GM19193 (cell line): Measurements from ENCODE around the gene CDH19.

Source experiments
- POLR2A ChIP-seq: IDR thresholded peaks from 4 replicates; pipeline ENCODE4 v1.6.1; 2011; ENCODE audit not compliant: insufficient read depth, insufficient read length; ENCODE audit errors: extremely low read depth

Gene CDH19

DNA sequence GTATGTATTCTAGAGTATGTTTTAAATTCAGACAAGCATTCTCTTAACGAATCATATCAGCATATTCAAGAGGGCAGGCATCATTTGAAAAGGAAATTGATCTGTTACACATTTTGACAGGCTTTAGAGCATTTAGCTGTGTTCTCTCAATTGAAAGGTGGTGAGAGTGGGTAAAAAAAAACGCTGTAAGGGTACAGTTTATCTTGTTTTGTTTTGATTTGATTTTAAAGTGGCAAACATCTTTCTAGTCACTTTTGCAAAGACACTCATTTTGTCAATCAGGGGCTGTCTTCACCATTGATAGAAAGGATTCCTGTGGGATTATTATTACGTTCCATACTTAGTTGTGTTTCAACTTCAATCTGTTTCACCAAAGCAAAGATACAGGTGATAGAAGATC, 2.2 kb downstream of the CDH19 start:
- TF ChIP-seq POLR2A: no peak

DNA sequence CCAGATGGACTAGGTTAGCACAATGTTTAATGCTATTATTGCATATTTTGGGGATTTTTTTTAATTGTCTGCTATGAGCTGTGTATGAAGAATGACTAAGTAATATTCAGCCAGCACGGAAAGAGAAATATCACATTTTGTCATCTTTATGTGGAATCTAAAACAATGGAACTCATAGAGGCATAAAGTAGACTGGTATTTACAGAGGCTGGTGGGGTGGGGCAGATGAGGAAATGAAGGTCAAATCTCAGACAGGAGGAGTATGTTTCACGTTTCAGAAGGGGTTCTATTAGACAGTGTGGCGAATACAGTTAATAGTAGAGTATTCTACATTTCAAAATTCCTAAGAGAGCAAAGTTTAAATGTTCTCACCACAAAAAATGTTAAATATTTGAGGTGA, 4.7 kb downstream of the CDH19 start:
- TF ChIP-seq POLR2A: no peak

DNA sequence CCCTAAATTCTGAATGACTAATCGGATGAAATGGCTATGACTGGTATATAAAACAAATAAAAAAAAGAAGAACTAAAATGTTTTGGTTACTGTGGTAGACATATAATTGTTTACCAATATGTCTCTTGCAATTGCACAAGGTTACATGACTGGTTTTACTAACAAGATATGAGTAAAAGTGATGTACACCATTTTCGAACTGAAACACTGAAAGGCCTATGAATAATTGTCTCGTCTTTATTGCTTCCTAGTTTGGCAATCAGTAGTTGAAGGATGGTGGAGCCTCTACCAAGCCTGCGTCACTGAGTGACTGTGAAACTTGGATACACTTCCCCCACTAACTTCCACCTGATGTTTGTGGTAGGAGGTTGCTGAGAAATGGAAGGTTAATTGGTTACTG, 16.5 kb downstream of the CDH19 start:
- no peak for TF ChIP-seq POLR2A

DNA sequence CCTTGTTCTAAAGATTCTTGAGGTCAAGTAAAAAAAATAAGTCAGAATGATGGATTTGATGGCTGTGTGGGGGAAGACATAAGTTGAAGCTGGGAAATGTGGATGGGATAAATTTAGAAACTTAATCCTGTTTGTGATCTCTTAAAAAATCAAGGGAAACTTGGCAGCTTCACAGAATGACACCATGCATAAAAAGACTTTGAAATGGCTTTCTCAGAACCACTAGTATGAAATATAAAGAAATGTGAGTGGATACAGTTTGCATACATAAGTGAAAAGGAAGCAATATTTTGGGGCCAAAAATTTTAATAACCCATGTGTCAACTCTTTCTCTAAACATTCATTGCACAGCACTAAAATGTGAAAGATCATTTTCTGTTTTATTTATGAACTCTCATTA, 21.7 kb downstream of the CDH19 start:
- no peak for TF ChIP-seq POLR2A

DNA sequence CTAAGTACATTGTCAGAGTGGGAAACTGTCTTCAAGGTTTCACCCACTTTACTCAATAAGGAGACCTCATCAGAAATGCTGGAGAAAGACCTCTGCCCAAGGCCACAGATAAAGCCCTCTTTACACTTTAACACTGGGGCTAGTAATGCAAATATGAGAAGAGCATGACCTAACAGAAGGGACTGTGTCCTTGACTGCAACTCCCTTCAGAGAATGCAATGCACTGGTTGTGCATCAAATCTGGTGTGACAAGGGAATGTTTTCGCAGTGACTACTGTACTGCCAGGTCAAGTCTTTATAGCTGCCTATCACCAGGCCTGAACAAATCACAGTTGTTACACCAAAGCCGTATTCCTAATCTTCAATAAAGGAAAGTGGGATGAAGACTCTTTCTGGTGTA, 28.6 kb downstream of the CDH19 start:
- no peak for TF ChIP-seq POLR2A

DNA sequence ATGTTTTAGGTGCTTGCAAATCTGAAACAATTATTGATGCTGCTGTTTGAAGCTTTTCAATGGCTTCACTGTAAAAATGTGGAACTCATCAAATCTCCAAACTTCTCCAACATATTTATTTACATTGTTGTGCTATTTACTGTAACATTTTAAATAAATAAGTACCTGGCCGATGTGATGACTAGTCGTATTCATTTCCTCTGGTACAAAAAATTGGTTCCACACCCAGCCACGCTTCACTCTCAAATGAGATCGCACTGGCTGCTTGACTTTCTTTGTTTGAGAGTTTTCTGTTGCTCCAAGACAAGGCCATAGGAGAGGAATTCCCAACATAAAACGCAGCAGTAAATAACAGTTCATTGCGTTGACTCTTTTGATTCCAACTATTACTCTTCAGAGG, 32.0 kb downstream of the CDH19 start:
- TF ChIP-seq POLR2A: no peak

DNA sequence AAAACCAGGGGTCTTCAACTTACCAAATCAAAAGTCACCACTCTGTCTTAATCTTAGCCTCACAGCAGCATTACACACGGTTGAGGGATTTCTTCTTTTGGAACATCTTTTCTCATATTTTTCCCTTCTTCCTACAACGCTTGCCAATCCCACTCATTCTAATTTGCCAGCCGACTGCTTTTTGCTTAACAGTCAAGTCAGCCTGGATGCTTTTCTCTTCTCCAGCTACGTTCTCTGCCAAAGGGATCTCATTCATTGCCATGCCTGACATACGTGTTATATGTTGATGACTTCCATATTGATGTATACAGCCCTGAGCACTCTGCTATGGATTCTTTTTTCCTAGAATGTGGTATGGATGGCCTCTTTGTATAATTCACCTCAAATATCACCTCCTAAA, 37.3 kb downstream of the CDH19 start:
- TF ChIP-seq POLR2A: no peak

DNA sequence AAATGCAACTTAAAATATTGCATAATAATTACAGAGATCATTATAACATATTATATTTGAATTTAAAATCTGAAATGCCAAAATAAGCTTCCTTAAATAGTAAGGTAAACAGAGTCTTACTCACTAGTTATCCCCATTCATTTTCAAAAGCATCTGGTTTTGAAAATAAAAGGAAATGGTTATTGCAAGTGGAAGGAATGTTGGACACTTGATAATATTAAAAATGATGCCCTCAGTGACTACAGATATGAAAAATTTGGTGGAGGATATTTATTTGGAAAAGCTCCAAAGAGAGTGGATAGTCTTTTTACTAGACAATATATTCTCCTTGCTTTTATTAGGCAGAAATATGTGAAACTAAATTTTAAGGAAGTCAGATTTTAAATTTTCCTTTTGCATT, 39.7 kb downstream of the CDH19 start:
- TF ChIP-seq POLR2A: no peak

DNA sequence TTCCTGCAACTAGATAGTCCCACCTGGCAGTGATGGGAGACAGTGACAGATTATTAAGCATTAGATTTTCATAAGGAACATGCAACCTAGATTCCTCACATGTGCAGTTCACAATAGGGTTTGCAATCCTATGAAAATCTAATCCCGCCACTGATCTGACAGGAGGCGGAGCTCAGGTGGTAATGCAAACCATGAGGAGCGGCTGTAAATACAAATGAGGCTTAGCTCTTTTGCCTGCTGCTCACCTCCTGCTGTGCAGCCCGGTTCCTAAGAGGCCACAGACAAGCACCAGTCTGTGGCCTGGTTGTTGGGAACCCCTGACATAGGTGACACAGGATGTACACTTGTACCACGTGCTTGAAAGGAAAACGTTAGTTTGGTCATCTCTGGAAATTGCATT, 41.6 kb downstream of the CDH19 start:
- no peak for TF ChIP-seq POLR2A

DNA sequence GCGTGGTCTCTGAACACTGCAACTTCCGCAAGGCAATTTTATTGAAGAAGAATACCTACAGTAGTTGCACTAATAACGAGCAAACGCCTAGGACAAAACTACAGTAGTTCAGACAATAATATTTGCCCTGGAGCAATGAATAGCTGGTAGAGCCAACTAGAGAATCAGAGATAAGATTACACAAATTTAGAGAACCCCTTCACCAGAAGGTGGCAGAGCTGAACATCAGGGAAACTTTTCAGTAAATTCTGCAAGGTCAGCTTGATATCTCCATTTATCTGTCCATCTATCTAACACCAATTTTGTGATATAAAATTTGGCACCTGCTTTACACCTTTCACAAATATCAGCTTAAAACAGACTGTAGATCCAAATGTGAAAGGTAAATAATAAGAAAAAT, 43.8 kb downstream of the CDH19 start:
- TF ChIP-seq POLR2A: no peak

DNA sequence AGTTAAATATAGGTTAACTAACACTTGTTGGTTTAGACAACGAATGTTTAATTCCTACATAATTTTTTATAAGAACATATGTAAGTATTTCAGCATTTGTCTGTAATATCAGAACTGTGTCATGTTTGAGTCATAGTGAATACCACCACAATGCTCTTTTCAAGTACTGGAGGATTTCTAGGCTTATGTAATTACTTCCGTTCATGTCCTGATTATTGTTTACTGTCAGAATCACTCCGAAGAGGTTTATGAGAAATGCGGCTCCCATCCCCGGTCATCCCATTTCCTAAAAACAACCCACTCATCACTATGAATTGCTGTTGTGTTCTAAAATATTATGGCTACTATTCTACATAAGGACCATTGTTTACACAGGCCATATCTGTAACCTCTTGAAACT, 45.1 kb downstream of the CDH19 start:
- no peak for TF ChIP-seq POLR2A

DNA sequence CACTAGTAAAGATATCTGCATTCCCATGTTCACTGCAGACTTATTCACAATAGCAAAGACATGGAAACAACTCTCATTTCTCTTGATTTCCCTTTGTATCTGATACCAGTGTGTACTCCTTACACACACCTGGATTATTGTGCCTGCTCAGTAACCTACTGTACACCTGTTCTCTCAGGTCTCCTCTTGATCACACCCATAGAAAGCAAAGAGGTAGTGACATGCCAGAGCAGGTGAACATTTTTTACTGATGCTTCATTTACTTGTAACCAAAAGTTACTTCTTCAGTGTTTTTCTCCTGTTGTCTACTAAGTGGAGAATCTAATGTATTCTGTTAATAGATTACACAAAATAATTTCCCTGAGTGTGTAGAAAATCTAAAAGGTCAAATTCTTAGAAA, 46.8 kb downstream of the CDH19 start:
- TF ChIP-seq POLR2A: no peak

DNA sequence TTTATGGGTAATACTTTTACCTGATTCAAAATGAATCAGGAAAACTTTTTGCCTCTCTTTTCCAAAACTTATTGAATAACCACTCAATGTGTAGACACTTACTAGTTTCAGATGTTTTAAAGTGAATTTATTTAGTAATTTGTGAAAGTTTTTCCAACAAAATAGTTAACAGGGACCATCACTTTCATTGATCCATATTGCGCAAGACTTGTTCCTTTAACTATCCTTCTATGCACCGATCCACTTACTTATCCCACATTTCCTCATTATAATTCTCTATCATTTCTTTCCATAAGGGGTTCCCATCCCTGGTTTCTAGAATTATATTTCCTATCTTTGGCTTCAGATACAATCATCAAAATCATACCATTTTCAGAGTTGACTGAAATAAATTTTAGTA, 48.3 kb downstream of the CDH19 start:
- TF ChIP-seq POLR2A: no peak

DNA sequence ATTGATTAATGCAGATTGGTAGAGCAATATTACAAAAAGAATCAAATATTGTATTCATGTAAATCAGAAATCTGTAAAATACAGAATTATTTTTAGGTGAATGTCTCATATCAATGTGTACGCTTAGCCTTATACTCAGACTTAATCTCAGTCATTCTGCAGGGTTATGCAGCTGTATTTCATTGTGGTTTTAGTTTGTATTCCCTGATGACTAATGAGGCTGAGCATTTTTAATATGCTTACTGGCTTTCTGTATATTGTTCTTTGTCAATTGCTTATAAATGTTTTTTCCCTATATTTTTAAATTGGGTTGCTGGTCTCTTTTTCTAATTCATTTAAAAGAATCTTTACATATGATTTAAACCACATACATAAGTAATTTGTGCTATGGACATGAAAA, 50.1 kb downstream of the CDH19 start:
- TF ChIP-seq POLR2A: no peak

DNA sequence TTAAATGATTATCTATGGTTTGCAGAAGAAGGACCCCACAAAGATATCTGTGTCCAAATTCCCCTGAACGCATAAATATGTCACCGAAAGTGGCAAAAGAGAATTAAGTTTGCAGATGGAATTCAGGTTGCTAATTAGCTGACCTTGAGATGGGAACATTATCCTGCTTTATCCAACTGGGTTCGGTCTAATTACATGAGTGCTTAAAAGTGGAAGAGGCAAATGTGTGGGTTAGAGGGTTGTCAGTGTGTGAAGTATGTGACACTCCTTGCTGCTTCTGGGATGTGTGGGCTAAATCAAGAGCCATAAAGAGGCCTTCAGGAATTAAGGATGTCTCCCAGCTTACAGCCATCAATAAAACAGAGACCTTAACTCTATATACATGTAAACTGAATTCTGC, 53.5 kb downstream of the CDH19 start:
- no peak for TF ChIP-seq POLR2A

DNA sequence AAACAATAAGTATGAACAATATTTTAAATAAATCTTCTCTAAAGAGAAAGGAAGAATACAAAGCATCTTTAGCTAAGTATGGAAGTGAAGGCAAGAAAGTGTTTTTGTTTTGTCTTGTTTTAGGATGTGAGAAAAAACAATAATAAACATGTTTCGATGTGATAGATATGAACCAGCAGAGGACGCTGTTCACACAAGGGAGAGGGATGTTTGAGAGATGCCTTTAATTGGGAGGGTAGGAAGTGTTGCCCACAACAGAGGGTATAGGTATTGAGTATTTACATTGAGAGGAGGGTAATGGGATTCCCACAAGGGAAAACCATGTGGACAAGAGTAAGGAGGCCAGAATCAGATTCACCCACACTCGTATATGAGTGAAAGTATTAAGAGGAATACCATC, 55.1 kb downstream of the CDH19 start:
- TF ChIP-seq POLR2A: no peak

DNA sequence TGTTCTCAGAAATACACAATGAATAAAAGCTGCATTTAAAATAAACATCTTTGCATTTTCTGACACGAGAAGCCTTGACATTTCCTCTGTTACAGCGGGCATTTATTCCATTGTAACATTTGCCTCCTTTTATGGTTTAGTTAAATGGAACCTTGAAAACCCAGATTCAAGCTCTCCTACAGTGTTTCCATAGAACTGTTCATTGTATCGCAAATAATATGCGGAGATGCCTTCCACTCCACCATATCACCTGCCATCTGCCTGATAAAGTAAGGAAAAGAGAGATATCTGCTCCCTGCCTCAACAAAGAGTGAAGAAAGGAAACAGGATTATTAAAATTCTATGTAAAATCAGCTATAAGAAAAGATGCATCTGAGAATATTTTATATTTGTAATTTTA, 69.8 kb downstream of the CDH19 start:
- no peak for TF ChIP-seq POLR2A

DNA sequence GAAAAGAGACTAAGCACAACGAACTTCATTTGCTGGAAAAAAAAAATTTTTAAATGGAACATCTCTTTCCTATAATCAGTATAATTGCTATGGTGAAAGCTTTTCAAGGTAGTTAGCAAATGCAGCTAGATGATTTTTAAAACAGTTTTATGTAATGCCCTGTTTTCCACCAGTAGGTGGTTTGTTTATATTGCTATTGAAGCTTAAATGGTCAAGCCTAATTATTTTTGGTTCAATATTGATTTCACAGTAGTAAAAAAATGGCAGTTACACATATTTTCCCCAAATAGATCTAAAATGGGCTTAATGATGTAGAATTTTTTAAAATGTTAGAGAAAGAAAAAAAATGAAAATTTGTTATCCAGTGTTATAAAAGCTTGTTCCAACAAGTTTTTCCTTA, 70.2 kb downstream of the CDH19 start:
- no peak for TF ChIP-seq POLR2A
